Activated naive CD4-positive, alpha-beta T cell treated with anti-CD3 and anti-CD28 coated beads for 36 hours (primary cell): ENCODE data around the gene APC. TPM values are rescaled to one million over a fixed set of nuclear protein-coding genes. Genes with fewer than 3 reads are reported as not detected.

Source experiments
- CTCF ChIA-PET: fragments of 350-600 bp; sonication (Branson Sonifier 250); formaldehyde crosslinking; loops from one replicate; lab custom pipeline; 2021; ENCODE audit warnings: antibody characterized with exemption; lab: Charles Lee
- DNase-seq: peaks from one replicate; pipeline ENCODE4 v3.0.0-alpha.2; 2020
- H3K27ac Mint-ChIP-seq: one replicate; pipeline ENCODE4 v1.8.0; 2021; ENCODE audit warnings: mild to moderate bottlenecking, mixed read lengths
- H3K27me3 Mint-ChIP-seq: one replicate; pipeline ENCODE4 v1.8.0; 2021; ENCODE audit warnings: low read depth, mixed read lengths
- H3K36me3 Mint-ChIP-seq: one replicate; pipeline ENCODE4 v1.8.0; 2021; ENCODE audit warnings: low read depth, mixed read lengths
- H3K4me1 Mint-ChIP-seq: one replicate; pipeline ENCODE4 v1.8.0; 2021; ENCODE audit warnings: low read depth, mixed read lengths
- H3K4me3 Mint-ChIP-seq: one replicate; pipeline ENCODE4 v1.8.0; 2021; ENCODE audit warnings: mild to moderate bottlenecking, moderate library complexity, mixed read lengths
- H3K9me3 Mint-ChIP-seq: one replicate; pipeline ENCODE4 v1.8.0; 2021; ENCODE audit warnings: mixed read lengths
- intact Hi-C: fragments of 100-400 bp; cut with micrococcal nuclease; formaldehyde crosslinking; loops from one replicate; pipeline ENCODE4 v1.15.1; 2023
- total RNA-seq, 2 experiments: library from RNA; stranded (reverse); gene quantifications; one replicate each; pipeline ENCODE4 v1.2.3, GENCODE V29; 2021

The APC gene
- total RNA-seq, 2 experiments from 2014 or later: 15.6 to 17.2 TPM

- peaks cover 2% of the 10 kb centered on the region for H3K4me1 Mint-ChIP-seq
- H3K27ac Mint-ChIP-seq: no peak overlapping the region
- DNase-seq: no peak
- H3K27me3 Mint-ChIP-seq: no peaks in the 10 kb centered on the region
- CTCF ChIA-PET: interaction anchor here (0.9 to 6.4 kb wide), 26 partner anchors 8 to 597 kb away, joined by 3 to 55 read pairs (median 4); no protein-coding TSS in a partner anchor
- no peaks in the 10 kb centered on the region for H3K9me3 Mint-ChIP-seq
- H3K4me3 Mint-ChIP-seq: no peak overlapping the region
- peaks cover 1% of the 10 kb centered on the region for H3K36me3 Mint-ChIP-seq
- intact Hi-C loops: loop anchor here (1.0 to 5.0 kb wide), 7 partner anchors 50 to 582 kb away; partner anchors contain the start of genes EPB41L4A and REEP5
Measured at GRCh38 chr5:112757468-112758208, 20.0 kb downstream of the APC start.

- H3K4me1 Mint-ChIP-seq: no peaks in the 10 kb centered on the region
- intact Hi-C loops: loop anchor here (5.0 kb wide), 2 partner anchors 164 to 341 kb away; partner anchors contain the start of genes EPB41L4A and REEP5
Measured at GRCh38 chr5:112758676-112759075, 21.0 kb downstream of the APC start.

GRCh38 chr5:112762113-112762810, 24.6 kb downstream of the APC start:
- Mint-ChIP-seq H3K27me3 (no peaks in the 10 kb centered on the region), H3K36me3 (no peaks in the 10 kb centered on the region), H3K27ac (no peak overlapping the region), H3K9me3 (no peaks in the 10 kb centered on the region), H3K4me1 (no peaks in the 10 kb centered on the region), H3K4me3 (no peak overlapping the region)
- no peak for DNase-seq
- CTCF ChIA-PET: interaction anchor here (0.6 to 0.7 kb wide), 2 partner anchors 206 to 414 kb away, joined by 3 read pairs; no protein-coding TSS in a partner anchor
- intact Hi-C loops: no loop called here

More at GRCh38 chr5:112758676-112759075, 21.0 kb downstream of the APC start:
- CTCF ChIA-PET: interaction anchor here (0.7 to 6.4 kb wide), 13 partner anchors 10 to 583 kb away, joined by 3 to 55 read pairs (median 4); no protein-coding TSS in a partner anchor
- no peaks in the 10 kb centered on the region for H3K9me3 Mint-ChIP-seq
- no peak overlapping the region for H3K27ac Mint-ChIP-seq
- no peak overlapping the region for H3K4me3 Mint-ChIP-seq
- H3K36me3 Mint-ChIP-seq: peaks cover 1% of the 10 kb centered on the region
- no peak for DNase-seq
- H3K27me3 Mint-ChIP-seq: no peaks in the 10 kb centered on the region

- Mint-ChIP-seq H3K27me3 (no peaks in the 10 kb centered on the region), H3K27ac (no peak overlapping the region), H3K4me3 (no peak overlapping the region), H3K9me3 (no peaks in the 10 kb centered on the region), H3K36me3 (peaks cover 3% of the 10 kb centered on the region), H3K4me1 (no peaks in the 10 kb centered on the region)
- intact Hi-C loops: no loop called here
- CTCF ChIA-PET: interaction anchor here (0.6 to 0.7 kb wide), 3 partner anchors 207 to 415 kb away, joined by 3 read pairs; no protein-coding TSS in a partner anchor
- DNase-seq: no peak
Measured at GRCh38 chr5:112763165-112763564, 25.5 kb downstream of the APC start.

GRCh38 chr5:112772124-112772523, 34.4 kb downstream of the APC start:
- H3K4me3 Mint-ChIP-seq: no peak overlapping the region
- H3K9me3 Mint-ChIP-seq: no peaks in the 10 kb centered on the region
- no peak for DNase-seq
- CTCF ChIA-PET: interaction anchor here (1.0 to 1.2 kb wide), 3 partner anchors 12 to 227 kb away, joined by 3 to 6 read pairs (median 3); no protein-coding TSS in a partner anchor
- no peaks in the 10 kb centered on the region for H3K27me3 Mint-ChIP-seq
- H3K27ac Mint-ChIP-seq: no peak overlapping the region
- H3K4me1 Mint-ChIP-seq: no peaks in the 10 kb centered on the region
- peaks cover 8% of the 10 kb centered on the region for H3K36me3 Mint-ChIP-seq
- intact Hi-C loops: no loop called here

GRCh38 chr5:112776301-112776856, 38.7 kb downstream of the APC start:
- H3K36me3 Mint-ChIP-seq: peaks cover 11% of the 10 kb centered on the region
- CTCF ChIA-PET: interaction anchor here (0.6 kb wide), 2 partner anchors 83 to 84 kb away, joined by 3 to 5 read pairs; no protein-coding TSS in a partner anchor
- no peak overlapping the region for H3K27ac Mint-ChIP-seq
- no peak for DNase-seq
- peaks cover 4% of the 10 kb centered on the region for H3K4me1 Mint-ChIP-seq
- no peak overlapping the region for H3K4me3 Mint-ChIP-seq
- no peaks in the 10 kb centered on the region for H3K9me3 Mint-ChIP-seq
- H3K27me3 Mint-ChIP-seq: no peaks in the 10 kb centered on the region
- intact Hi-C loops: no loop called here

GRCh38 chr5:112779531-112779930, 41.8 kb downstream of the APC start:
- DNase-seq: no peak
- H3K27ac Mint-ChIP-seq: no peak overlapping the region
- intact Hi-C loops: no loop called here
- no peaks in the 10 kb centered on the region for H3K9me3 Mint-ChIP-seq
- no peaks in the 10 kb centered on the region for H3K27me3 Mint-ChIP-seq
- CTCF ChIA-PET: interaction anchor here (0.9 kb wide), 1 partner anchor 10 kb away, joined by 3 read pairs; no protein-coding TSS in a partner anchor
- no peak overlapping the region for H3K4me3 Mint-ChIP-seq
- peaks cover 4% of the 10 kb centered on the region for H3K4me1 Mint-ChIP-seq
- H3K36me3 Mint-ChIP-seq: peaks cover 12% of the 10 kb centered on the region

GRCh38 chr5:112784726-112785125, 47.0 kb downstream of the APC start:
- Mint-ChIP-seq H3K36me3 (peaks cover 5% of the 10 kb centered on the region), H3K4me1 (peaks cover under 1% of the 10 kb centered on the region), H3K4me3 (no peak overlapping the region), H3K27me3 (no peaks in the 10 kb centered on the region), H3K27ac (no peak overlapping the region), H3K9me3 (no peaks in the 10 kb centered on the region)
- DNase-seq: no peak
- CTCF ChIA-PET: no interaction called here
- intact Hi-C loops: no loop called here

- Mint-ChIP-seq H3K4me3 (no peak overlapping the region), H3K27ac (no peak overlapping the region), H3K4me1 (no peaks in the 10 kb centered on the region), H3K36me3 (peaks cover 1% of the 10 kb centered on the region), H3K9me3 (no peaks in the 10 kb centered on the region), H3K27me3 (no peaks in the 10 kb centered on the region)
- CTCF ChIA-PET: interaction anchor here (1.5 to 1.6 kb wide), 2 partner anchors 27 to 30 kb away, joined by 3 read pairs; no protein-coding TSS in a partner anchor
- intact Hi-C loops: no loop called here
- no peak for DNase-seq
Measured at GRCh38 chr5:112787261-112787660, 49.6 kb downstream of the APC start.

- H3K4me3 Mint-ChIP-seq: no peak overlapping the region
- peaks cover 4% of the 10 kb centered on the region for H3K36me3 Mint-ChIP-seq
- no peaks in the 10 kb centered on the region for H3K9me3 Mint-ChIP-seq
- no peaks in the 10 kb centered on the region for H3K27me3 Mint-ChIP-seq
- H3K4me1 Mint-ChIP-seq: no peaks in the 10 kb centered on the region
- CTCF ChIA-PET: interaction anchor here (1.5 to 1.6 kb wide), 2 partner anchors 26 to 30 kb away, joined by 3 read pairs; no protein-coding TSS in a partner anchor
- no peak overlapping the region for H3K27ac Mint-ChIP-seq
- intact Hi-C loops: no loop called here
- DNase-seq: no peak
Measured at GRCh38 chr5:112787896-112788295, 50.2 kb downstream of the APC start.

GRCh38 chr5:112793201-112793600, 55.5 kb downstream of the APC start:
- peaks cover 25% of the 10 kb centered on the region for H3K36me3 Mint-ChIP-seq

More at GRCh38 chr5:112793201-112793600, 55.5 kb downstream of the APC start:
- Mint-ChIP-seq H3K27ac (no peak overlapping the region), H3K9me3 (no peaks in the 10 kb centered on the region), H3K27me3 (no peaks in the 10 kb centered on the region), H3K4me1 (no peaks in the 10 kb centered on the region), H3K4me3 (no peak overlapping the region)
- DNase-seq: no peak
- intact Hi-C loops: loop anchor here (5.0 kb wide), 1 partner anchor 129 kb away; the partner anchor contains the start of gene REEP5
- CTCF ChIA-PET: no interaction called here
